Stimulated activated CD8-positive, alpha-beta memory T cell treated with anti-CD3 and anti-CD28 coated beads, Interleukin-15, amount 100 ng/mL, for 48 hours (primary cell): ENCODE data around the gene SERINC3.

Experiments
- DNase-seq, 2 donors: peaks; one replicate each; pipeline ENCODE4 v3.0.0-alpha.2; 2020; ENCODE audit warnings: low read depth in 2 of 2

The SERINC3 gene

GRCh38 chr20:44532981-44533331 is 11.1 kb upstream of the SERINC3 start:
- DNase-seq, result no peak

- no peak for DNase-seq
These were observed 10.6 kb upstream of the SERINC3 start for GRCh38 chr20:44532259-44532980.

GRCh38 chr20:44528309-44528708 is 6.4 kb upstream of the SERINC3 start:
- no peak for DNase-seq

GRCh38 chr20:44527716-44528199 is 5.9 kb upstream of the SERINC3 start:
- no peak for DNase-seq

GRCh38 chr20:44526129-44526528 is 4.3 kb upstream of the SERINC3 start:
- DNase-seq, result no peak

GRCh38 chr20:44523746-44524145 is 1.9 kb upstream of the SERINC3 start:
- DNase-seq, result no peak

- DNase-seq, result no peak
These were observed 971 bp upstream of the SERINC3 start for GRCh38 chr20:44522841-44523240.

- DNase-seq, result no peak
These were observed 989 bp downstream of the SERINC3 start for GRCh38 chr20:44520881-44521280.

- DNase-seq, result no peak
These were observed 3.6 kb downstream of the SERINC3 start for GRCh38 chr20:44518248-44518647.

- no peak for DNase-seq
These were observed 4.4 kb downstream of the SERINC3 start for GRCh38 chr20:44517454-44517853.

- DNase-seq, result no peak
These were observed 5.4 kb downstream of the SERINC3 start for GRCh38 chr20:44516491-44516890.

GRCh38 chr20:44513871-44514270 is 8.0 kb downstream of the SERINC3 start:
- no peak for DNase-seq

GRCh38 chr20:44509762-44510161 is 12.1 kb downstream of the SERINC3 start:
- no peak for DNase-seq

- no peak for DNase-seq
These were observed 17.2 kb downstream of the SERINC3 start for GRCh38 chr20:44504402-44505307.

GRCh38 chr20:44502968-44503367 is 18.9 kb downstream of the SERINC3 start:
- no peak for DNase-seq

GRCh38 chr20:44501448-44501847 is 20.4 kb downstream of the SERINC3 start:
- DNase-seq, result no peak

GRCh38 chr20:44500221-44500620 is 21.6 kb downstream of the SERINC3 start:
- no peak for DNase-seq

- DNase-seq, result no peak
These were observed 24.1 kb downstream of the SERINC3 start for GRCh38 chr20:44497761-44498160.

- peak in 1 of 2 donors; percentile 37 for DNase-seq
These were observed 24.9 kb downstream of the SERINC3 start for GRCh38 chr20:44496976-44497375.

- no peak for DNase-seq
These were observed 25.9 kb downstream of the SERINC3 start for GRCh38 chr20:44495802-44496481.

GRCh38 chr20:44495257-44495656 is 26.6 kb downstream of the SERINC3 start:
- DNase-seq, result no peak

- no peak for DNase-seq
These were observed 27.2 kb downstream of the SERINC3 start for GRCh38 chr20:44494681-44495080.
